ENCODE results near the gene NECAB2. TPM values are rescaled to one million over a fixed set of nuclear protein-coding genes. Genes with fewer than 3 reads are reported as not detected.
A peak's percentile ranks its signal among the peaks of the same experiment; 100 is the strongest.

Gene NECAB2
- total RNA-seq, 1 experiment from 2014 or later, result not detected

GRCh38 chr16:84039696-84040095 lies 71.7 kb downstream of the NECAB2 start:
- Histone ChIP-seq H3K27me3 (no peaks in the 10 kb centered on the region; the same call in 1 of the 2 replicates), H3K9me3 (no peaks in the 10 kb centered on the region), H3K4me3 (no peak overlapping the region), H3K36me3 (no peaks in the 10 kb centered on the region)
- no peak for DNase-seq

GRCh38 chr16:84040226-84040822 lies 72.3 kb downstream of the NECAB2 start:
- Histone ChIP-seq H3K36me3 (no peaks in the 10 kb centered on the region), H3K9me3 (no peaks in the 10 kb centered on the region), H3K27me3 (no peaks in the 10 kb centered on the region; the same call in 1 of the 2 replicates), H3K4me3 (no peak overlapping the region)
- DNase-seq, result no peak

- Histone ChIP-seq H3K27me3 (no peaks in the 10 kb centered on the region; the same call in 1 of the 2 replicates), H3K36me3 (no peaks in the 10 kb centered on the region), H3K4me3 (no peak overlapping the region), H3K9me3 (no peaks in the 10 kb centered on the region)
- DNase-seq, result peak; percentile 42
Observed at GRCh38 chr16:84040823-84041820, 73.1 kb downstream of the NECAB2 start.

- H3K9me3 ChIP-seq, result no peaks in the 10 kb centered on the region
- no peaks in the 10 kb centered on the region for H3K36me3 ChIP-seq
- no peak overlapping the region for H3K4me3 ChIP-seq
- H3K27me3 ChIP-seq, result no peaks in the 10 kb centered on the region; the same call in 1 of the 2 replicates
- no peak for DNase-seq
Observed at GRCh38 chr16:84041881-84042280, 73.8 kb downstream of the NECAB2 start.

DNA sequence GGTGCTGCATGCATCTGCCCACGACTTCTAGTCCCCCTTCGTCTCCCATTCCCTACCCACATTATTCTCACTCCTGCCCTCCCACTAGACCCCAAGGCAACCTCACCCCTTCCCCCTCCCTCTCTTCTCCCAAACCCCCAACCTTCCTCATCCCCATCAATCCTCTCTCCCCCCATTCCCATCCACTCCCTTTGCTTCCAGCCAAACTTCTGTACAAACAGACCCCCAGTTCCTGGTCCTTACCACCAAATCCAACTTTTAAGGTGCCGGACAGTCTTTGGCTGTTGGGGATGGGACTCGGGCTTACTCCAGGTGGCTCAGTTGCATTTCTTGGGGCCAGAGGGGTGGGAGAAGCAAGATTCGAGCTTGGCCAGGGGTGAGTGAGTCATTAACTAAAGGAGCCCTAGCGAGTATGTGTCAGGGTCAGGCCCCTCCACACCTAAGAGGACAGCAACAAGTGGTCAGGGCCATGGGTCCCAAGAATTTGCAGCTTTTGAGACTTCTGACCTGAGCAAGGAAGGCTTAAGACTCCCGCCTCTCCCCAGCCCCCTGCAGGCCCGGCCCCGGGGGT lies 74.3 kb downstream of the NECAB2 start, which contains the start of gene SLC38A8:
SLC38A8 (minus strand) TSS at position 488 of the 571 bp plus-strand sequence. CDS start 638 bp downstream, outside the sequence.
- Histone ChIP-seq H3K9me3 (no peaks in the 10 kb centered on the region), H3K36me3 (no peaks in the 10 kb centered on the region), H3K27me3 (no peaks in the 10 kb centered on the region; the same call in 1 of the 2 replicates), H3K4me3 (no peak within 1 kb of the TSS)
- DNase-seq, result no peak

DNA sequence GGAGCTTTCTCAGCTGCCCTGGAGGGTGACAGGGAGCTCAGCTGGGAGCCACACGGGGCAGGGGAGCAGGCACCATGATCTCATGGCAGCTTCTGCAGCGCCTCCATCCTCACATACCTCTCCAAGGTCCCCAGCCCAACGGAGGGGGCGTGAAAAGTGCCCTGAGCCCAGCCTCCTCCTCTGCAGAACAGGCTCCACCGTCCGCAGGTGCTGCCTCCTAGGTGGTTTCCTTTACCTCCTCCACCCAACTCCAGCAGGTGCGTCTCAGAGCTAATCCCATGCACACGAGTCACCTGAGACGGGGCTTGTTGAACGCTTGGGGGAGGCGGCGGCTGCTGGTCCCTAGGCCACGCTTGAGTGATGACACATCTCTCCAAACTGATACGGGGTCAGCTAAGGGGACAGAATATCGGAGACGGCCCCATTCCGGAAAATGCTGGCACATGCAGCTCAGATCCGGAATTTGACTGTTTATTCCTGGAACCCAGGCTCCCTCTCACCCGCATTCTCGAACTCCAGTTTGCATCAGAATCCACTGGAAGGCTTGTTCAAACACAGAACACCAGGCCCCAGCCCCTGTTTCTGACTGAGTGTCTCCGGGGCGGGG lies 74.9 kb downstream of the NECAB2 start:
- Histone ChIP-seq H3K4me3 (no peak overlapping the region), H3K36me3 (no peaks in the 10 kb centered on the region), H3K9me3 (no peaks in the 10 kb centered on the region), H3K27me3 (no peaks in the 10 kb centered on the region; the same call in 1 of the 2 replicates)
- DNase-seq, result no peak

GRCh38 chr16:84043486-84044117 lies 75.6 kb downstream of the NECAB2 start:
- no peaks in the 10 kb centered on the region for H3K36me3 ChIP-seq
- no peak for DNase-seq
- no peaks in the 10 kb centered on the region for H3K9me3 ChIP-seq
- no peaks in the 10 kb centered on the region; the same call in 1 of the 2 replicates for H3K27me3 ChIP-seq
- H3K4me3 ChIP-seq, result no peak overlapping the region

DNA sequence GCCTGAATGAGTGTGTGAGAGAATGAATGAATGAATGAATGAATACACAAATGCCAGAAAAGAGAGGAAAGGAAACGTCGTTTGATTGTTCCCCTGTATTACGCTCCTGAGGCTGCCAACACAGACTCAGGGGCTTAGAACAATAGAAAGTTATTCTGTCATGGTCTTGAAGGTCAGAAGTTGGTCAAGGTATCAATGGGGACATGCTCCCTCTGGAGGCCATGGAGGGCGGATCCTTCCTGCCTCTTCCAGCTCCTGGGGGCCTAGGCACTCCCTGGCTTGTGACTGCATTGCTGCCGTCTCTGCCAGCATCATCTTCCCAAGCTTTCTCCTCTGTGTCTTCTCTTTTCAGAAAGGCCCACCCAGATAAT lies 76.1 kb downstream of the NECAB2 start:
- Histone ChIP-seq H3K4me3 (no peak overlapping the region), H3K9me3 (no peaks in the 10 kb centered on the region), H3K36me3 (no peaks in the 10 kb centered on the region), H3K27me3 (no peaks in the 10 kb centered on the region; the same call in 1 of the 2 replicates)
- DNase-seq, result peak; percentile 17

- H3K9me3 ChIP-seq, result no peaks in the 10 kb centered on the region
- no peaks in the 10 kb centered on the region for H3K36me3 ChIP-seq
- H3K4me3 ChIP-seq, result no peak overlapping the region
- no peaks in the 10 kb centered on the region; the same call in 1 of the 2 replicates for H3K27me3 ChIP-seq
- DNase-seq, result no peak
Observed at GRCh38 chr16:84045001-84045817, 77.2 kb downstream of the NECAB2 start.

GRCh38 chr16:84045818-84046470 lies 77.9 kb downstream of the NECAB2 start:
- Histone ChIP-seq H3K27me3 (no peaks in the 10 kb centered on the region; the same call in 1 of the 2 replicates), H3K36me3 (no peaks in the 10 kb centered on the region), H3K4me3 (no peak overlapping the region), H3K9me3 (no peaks in the 10 kb centered on the region)
- no peak for DNase-seq

DNA sequence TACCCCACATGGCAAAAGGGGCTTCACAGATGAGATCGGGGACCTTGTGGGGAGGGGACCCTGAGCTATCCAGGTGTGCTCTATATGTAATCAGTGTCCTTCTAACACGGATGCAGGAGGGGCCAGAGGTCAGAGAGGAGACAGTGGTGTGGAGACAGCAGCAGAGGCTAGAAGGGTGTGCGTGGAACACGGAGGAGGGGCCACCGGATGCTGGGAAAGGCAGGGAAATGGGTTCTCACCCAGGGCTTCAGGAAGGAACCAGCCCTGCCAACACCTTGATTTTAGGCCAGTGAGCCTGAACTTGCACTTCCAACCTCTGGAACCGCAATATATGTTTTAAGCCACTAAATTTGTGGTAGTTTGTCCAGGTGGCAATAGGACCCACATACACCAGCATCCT lies 79.2 kb downstream of the NECAB2 start:
- Histone ChIP-seq H3K36me3 (no peaks in the 10 kb centered on the region), H3K27me3 (no peaks in the 10 kb centered on the region), H3K4me3 (no peak overlapping the region), H3K9me3 (no peaks in the 10 kb centered on the region)
- no peak for DNase-seq

- Histone ChIP-seq H3K27me3 (no peaks in the 10 kb centered on the region), H3K9me3 (no peaks in the 10 kb centered on the region), H3K36me3 (no peaks in the 10 kb centered on the region), H3K4me3 (no peak overlapping the region)
- DNase-seq, result no peak
Observed at GRCh38 chr16:84047626-84048025, 79.6 kb downstream of the NECAB2 start.

DNA sequence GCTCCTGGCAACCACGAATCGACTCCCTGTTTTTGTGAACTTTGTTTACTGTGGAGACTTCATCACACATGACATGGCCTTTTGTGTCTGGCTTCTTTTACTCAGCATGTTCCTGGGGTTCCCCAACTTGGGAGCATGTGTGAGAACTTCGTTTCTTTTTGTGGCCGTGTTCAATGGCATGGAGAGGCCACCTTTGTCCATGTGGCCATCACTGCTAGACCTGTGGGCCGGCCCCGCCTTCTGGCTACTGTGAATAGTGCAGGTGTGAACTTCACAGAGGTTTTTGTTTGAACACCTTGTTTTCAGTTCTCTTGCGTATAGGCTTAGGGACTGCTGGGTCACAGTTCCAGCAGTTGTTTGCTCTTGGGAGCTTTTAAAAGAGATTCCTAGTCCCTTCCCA lies 80.2 kb downstream of the NECAB2 start:
- Histone ChIP-seq H3K4me3 (no peak overlapping the region), H3K9me3 (no peaks in the 10 kb centered on the region), H3K27me3 (no peaks in the 10 kb centered on the region), H3K36me3 (no peaks in the 10 kb centered on the region)
- no peak for DNase-seq

- Histone ChIP-seq H3K36me3 (no peaks in the 10 kb centered on the region), H3K27me3 (no peaks in the 10 kb centered on the region), H3K4me3 (no peak overlapping the region), H3K9me3 (no peaks in the 10 kb centered on the region)
- DNase-seq, result no peak
Observed at GRCh38 chr16:84048871-84049270, 80.8 kb downstream of the NECAB2 start.

- Histone ChIP-seq H3K27me3 (no peaks in the 10 kb centered on the region), H3K4me3 (no peak overlapping the region), H3K36me3 (no peaks in the 10 kb centered on the region), H3K9me3 (no peaks in the 10 kb centered on the region)
- DNase-seq, result no peak
Observed at GRCh38 chr16:84049403-84050060, 81.5 kb downstream of the NECAB2 start.
